Stimulated activated CD4-positive, alpha-beta T cell treated with anti-CD3 and anti-CD28 coated beads, TNF-alpha, amount 100 ng/mL, for 24 hours (primary cell): ENCODE measurements around the gene DNAJC10.

ENCODE experiments used
- DNase-seq, 3 experiments: peaks; one replicate each; pipeline ENCODE4 v3.0.0-alpha.2; 2020; ENCODE audit warnings: low read depth in 3 of 3

Gene DNAJC10

GRCh38 chr2:182836451-182836850, 120.4 kb downstream of the DNAJC10 start:
- DNase-seq, result no peak
